Fibroblast of lung (primary cell): Measurements from ENCODE around the gene MRAS. TPM values are rescaled to one million over a fixed set of nuclear protein-coding genes. Genes with fewer than 3 reads are reported as not detected.

ENCODE experiments used
- DNase-seq, 2 donors: peaks; one replicate each; pipeline versions ENCODE4 v3.0.0 to v3.0.0-alpha.2; 2010; ENCODE audit warnings: low read depth in 2 of 2
- H2AFZ ChIP-seq: 2 replicates; pipeline ENCODE4 v1.5.1; 2012; ENCODE audit warnings: low read length, control low read depth, inconsistent platforms
- H3K27ac ChIP-seq: 2 replicates; pipeline ENCODE4 v1.5.1; 2011; ENCODE audit warnings: low read length, control low read depth; ENCODE audit not compliant: insufficient read depth
- H3K27me3 ChIP-seq: 2 replicates; pipeline ENCODE4 v1.5.1; 2011; ENCODE audit warnings: mild to moderate bottlenecking, low read length; ENCODE audit not compliant: control insufficient read depth, insufficient read depth
- H3K36me3 ChIP-seq: 2 replicates; pipeline ENCODE4 v1.5.1; 2011; ENCODE audit warnings: low read length; ENCODE audit not compliant: control insufficient read depth, insufficient read depth
- H3K4me1 ChIP-seq: 2 replicates; pipeline ENCODE4 v1.5.1; 2011; ENCODE audit warnings: low read length; ENCODE audit not compliant: control insufficient read depth, insufficient read depth; ENCODE audit errors: extremely low read depth
- H3K4me2 ChIP-seq: 2 replicates; pipeline ENCODE4 v1.5.1; 2011; ENCODE audit warnings: low read length, control low read depth; ENCODE audit not compliant: insufficient read depth; ENCODE audit errors: extremely low read depth
- H3K4me3 ChIP-seq, 4 experiments: fragments of 200-600 bp in 1 of 4; sonication (generic) in 1 of 4; replicated peaks in 1 of 4; 2 replicates each; pipeline ENCODE4 v1.5.1; 2011 to 2016; ENCODE audit warnings: low read length in 4 of 4, low read depth in 3 of 4, mild to moderate bottlenecking in 3 of 4, control low read depth in 2 of 4, inconsistent platforms in 1 of 4, mixed read lengths in 1 of 4; ENCODE audit not compliant: insufficient read depth in 1 of 4; ENCODE audit errors: control extremely low read depth in 1 of 4
- H3K79me2 ChIP-seq: 2 replicates; pipeline ENCODE4 v1.5.1; 2012; ENCODE audit warnings: mild to moderate bottlenecking, low read length, inconsistent platforms; ENCODE audit not compliant: control insufficient read depth, insufficient read depth
- H3K9ac ChIP-seq: 2 replicates; pipeline ENCODE4 v1.5.1; 2011; ENCODE audit warnings: mild to moderate bottlenecking, low read length, control low read depth; ENCODE audit not compliant: insufficient read depth
- H3K9me3 ChIP-seq: 2 replicates; pipeline ENCODE4 v1.5.1; 2012; ENCODE audit warnings: low read depth, low read length; ENCODE audit not compliant: control insufficient read depth, insufficient read depth
- H4K20me1 ChIP-seq: 2 replicates; pipeline ENCODE4 v1.5.1; 2011; ENCODE audit warnings: low read length; ENCODE audit not compliant: control insufficient read depth, insufficient read depth; ENCODE audit errors: extremely low read depth
- EZH2 ChIP-seq: IDR thresholded peaks from 2 replicates; pipeline ENCODE4 v1.5.1; 2012; ENCODE audit warnings: low read length, control low read depth, mild to moderate bottlenecking; ENCODE audit errors: missing control alignments
- polyA plus RNA-seq, 2 donors: library from polyadenylated mRNA; depleted of rRNA in 1 of 2; stranded (reverse) in 1 of 2; unstranded in 1 of 2; fragments of >200 nt; gene quantifications; 2 replicates each; pipeline ENCODE4 v1.2.1, GENCODE V29; 2011 to 2012; ENCODE audit warnings: missing spikeins in 1 of 2
- total RNA-seq: library from RNA; depleted of rRNA; stranded (reverse); fragments of >200 nt; gene quantifications from 2 replicates; pipeline ENCODE4 v1.2.1, GENCODE V29; 2014
- TF ChIP-seq, protein P1 (sequence below), 2 donors: IDR thresholded peaks in 1 of 2; conservative IDR thresholded peaks in 1 of 2; 1 replicate in 1 of 2; 2 replicates in 1 of 2; pipeline ENCODE4 v1.5.1; 2011 to 2012; ENCODE audit warnings: low read length in 2 of 2, control low read depth in 1 of 2, inconsistent platforms in 1 of 2, low read depth in 1 of 2, mild to moderate bottlenecking in 1 of 2

MRAS gene
- total and polyA plus RNA-seq, 2 donors (not counting 1 experiment from before 2014, with no cell fraction given), result 35.3 to 73.0 TPM

DNA sequence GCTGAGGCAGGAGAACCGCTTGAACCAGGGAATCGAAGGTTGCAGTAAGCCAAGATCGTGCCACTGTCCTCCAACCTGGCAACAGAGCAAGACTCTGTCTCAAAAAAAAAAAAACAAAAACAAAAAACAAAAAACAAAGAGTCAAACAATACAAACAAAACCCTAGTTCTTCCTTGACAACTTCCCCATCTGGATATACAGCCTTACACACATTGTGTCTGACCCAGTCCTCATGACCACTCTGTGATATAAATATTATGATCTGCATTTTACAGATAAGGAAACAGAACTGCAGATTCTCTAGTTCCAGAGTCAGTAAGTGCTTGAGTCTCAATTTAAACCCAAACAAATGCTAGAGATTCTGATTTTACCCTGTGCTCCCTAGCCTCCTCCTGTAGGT, 81.3 kb downstream of the MRAS start:
- H3K9me3 ChIP-seq, result no peaks in the 10 kb centered on the region
- H2AFZ ChIP-seq, result no peak overlapping the region
- H3K4me1 ChIP-seq, result no peaks in the 10 kb centered on the region
- TF ChIP-seq, protein P1, sequence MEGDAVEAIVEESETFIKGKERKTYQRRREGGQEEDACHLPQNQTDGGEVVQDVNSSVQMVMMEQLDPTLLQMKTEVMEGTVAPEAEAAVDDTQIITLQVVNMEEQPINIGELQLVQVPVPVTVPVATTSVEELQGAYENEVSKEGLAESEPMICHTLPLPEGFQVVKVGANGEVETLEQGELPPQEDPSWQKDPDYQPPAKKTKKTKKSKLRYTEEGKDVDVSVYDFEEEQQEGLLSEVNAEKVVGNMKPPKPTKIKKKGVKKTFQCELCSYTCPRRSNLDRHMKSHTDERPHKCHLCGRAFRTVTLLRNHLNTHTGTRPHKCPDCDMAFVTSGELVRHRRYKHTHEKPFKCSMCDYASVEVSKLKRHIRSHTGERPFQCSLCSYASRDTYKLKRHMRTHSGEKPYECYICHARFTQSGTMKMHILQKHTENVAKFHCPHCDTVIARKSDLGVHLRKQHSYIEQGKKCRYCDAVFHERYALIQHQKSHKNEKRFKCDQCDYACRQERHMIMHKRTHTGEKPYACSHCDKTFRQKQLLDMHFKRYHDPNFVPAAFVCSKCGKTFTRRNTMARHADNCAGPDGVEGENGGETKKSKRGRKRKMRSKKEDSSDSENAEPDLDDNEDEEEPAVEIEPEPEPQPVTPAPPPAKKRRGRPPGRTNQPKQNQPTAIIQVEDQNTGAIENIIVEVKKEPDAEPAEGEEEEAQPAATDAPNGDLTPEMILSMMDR (conservative IDR thresholded peaks at IDR 0.05 in 1 of 2, IDR thresholded peaks at IDR 0.05 in 1 of 2; ENCODE audit: low read depth in 1 of 2, low read length in 2 of 2), result no peak
- TF ChIP-seq EZH2, result no peak
- no peak for DNase-seq
- no peak overlapping the region for H3K27ac ChIP-seq
- H3K36me3 ChIP-seq, result no peaks in the 10 kb centered on the region
- no peaks in the 10 kb centered on the region for H3K79me2 ChIP-seq
- no peak overlapping the region for H3K4me3 ChIP-seq
- H3K9ac ChIP-seq, result no peak overlapping the region
- H4K20me1 ChIP-seq, result no peaks in the 10 kb centered on the region
- H3K27me3 ChIP-seq, result peaks cover 18% of the 10 kb centered on the region
- H3K4me2 ChIP-seq, result no peak overlapping the region

DNA sequence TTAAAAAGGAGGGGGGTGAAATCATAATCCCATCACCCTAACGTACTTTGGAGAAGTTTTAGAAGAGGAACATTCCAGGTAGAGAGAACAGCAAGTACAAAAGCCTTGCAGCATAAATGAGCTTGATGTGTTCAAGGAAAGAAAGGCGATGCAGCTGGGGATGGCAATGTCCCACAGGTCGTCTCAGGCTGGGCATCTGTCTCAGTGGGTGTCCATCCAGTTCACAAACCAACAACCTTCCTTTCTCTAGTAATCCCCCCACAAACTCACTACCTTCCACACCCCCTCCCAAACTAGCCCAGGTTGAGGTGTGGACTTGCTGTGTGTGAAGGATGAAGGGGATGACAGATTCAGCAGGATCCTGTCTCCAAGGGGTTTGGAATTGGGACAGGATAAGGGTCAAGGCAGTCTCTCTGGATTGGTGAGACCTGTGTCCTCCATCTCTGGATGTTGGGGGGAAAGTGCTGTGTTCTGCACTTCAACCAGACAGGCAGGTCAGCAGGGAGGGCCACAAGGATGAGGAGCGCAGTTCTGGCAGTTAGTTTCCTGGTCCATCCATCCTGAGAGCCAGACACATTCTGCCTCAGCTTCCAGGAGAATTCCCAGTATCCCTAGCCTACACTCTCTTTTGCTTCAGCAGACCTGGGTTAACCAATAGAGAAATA, 84.3 kb downstream of the MRAS start:
- Histone ChIP-seq H3K27ac (no peak overlapping the region), H3K4me3 (no peak overlapping the region), H3K27me3 (peaks cover 37% of the 10 kb centered on the region), H4K20me1 (no peaks in the 10 kb centered on the region), H3K36me3 (no peaks in the 10 kb centered on the region), H3K4me1 (no peaks in the 10 kb centered on the region), H3K9me3 (no peaks in the 10 kb centered on the region), H3K9ac (no peak overlapping the region), H2AFZ (no peak overlapping the region), H3K79me2 (no peaks in the 10 kb centered on the region), H3K4me2 (no peak overlapping the region)
- TF ChIP-seq EZH2, result no peak
- TF ChIP-seq, protein P1 (conservative IDR thresholded peaks at IDR 0.05 in 1 of 2, IDR thresholded peaks at IDR 0.05 in 1 of 2; ENCODE audit: low read depth in 1 of 2, low read length in 2 of 2), result no peak
- DNase-seq, result no peak

DNA sequence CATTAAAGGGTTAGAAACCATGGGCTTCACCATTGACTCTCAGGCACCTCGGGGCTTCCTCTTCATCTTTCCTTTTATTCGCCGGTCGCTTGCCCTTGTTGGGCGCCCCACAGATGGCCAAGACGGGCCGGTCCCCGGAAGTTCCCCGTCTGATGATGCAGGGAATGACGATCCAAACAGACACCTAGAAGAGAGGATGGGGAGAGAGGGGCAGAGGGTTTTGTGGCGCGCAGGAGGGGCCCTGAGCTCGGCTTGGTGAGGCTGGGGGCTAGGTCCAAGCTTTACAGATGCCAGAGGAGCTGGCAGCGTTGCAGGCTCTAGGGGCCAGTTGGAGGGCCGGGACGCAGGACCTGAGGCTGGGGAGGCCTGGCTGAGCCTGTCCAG, 85.5 kb downstream of the MRAS start:
- no peaks in the 10 kb centered on the region for H3K4me1 ChIP-seq
- peak overlapping the region in 2 of 4 experiments; percentile 17 to 50 for H3K4me3 ChIP-seq
- H3K9me3 ChIP-seq, result no peaks in the 10 kb centered on the region
- no peak for TF ChIP-seq EZH2
- TF ChIP-seq, protein P1 (conservative IDR thresholded peaks at IDR 0.05 in 1 of 2, IDR thresholded peaks at IDR 0.05 in 1 of 2; ENCODE audit: low read depth in 1 of 2, low read length in 2 of 2), result no peak
- no peak overlapping the region for H3K27ac ChIP-seq
- no peaks in the 10 kb centered on the region for H3K79me2 ChIP-seq
- no peaks in the 10 kb centered on the region for H4K20me1 ChIP-seq
- peak overlapping the region; percentile 26 for H3K4me2 ChIP-seq
- H3K36me3 ChIP-seq, result no peaks in the 10 kb centered on the region
- peaks cover 37% of the 10 kb centered on the region for H3K27me3 ChIP-seq
- H3K9ac ChIP-seq, result no peak overlapping the region
- H2AFZ ChIP-seq, result no peak overlapping the region
- DNase-seq, result no peak
